Ammon's horn (tissue), 1 donor: ENCODE data around the gene UGGT1.

Source experiments
- DNase-seq: peaks from one replicate; pipeline ENCODE4 v3.0.0-alpha.2; 2016; ENCODE audit warnings: low spot score

The UGGT1 gene

GRCh38 chr2:128090945-128091725 lies at the start of gene UGGT1:
TSS of gene UGGT1 (plus strand) at chr2:128091200. CDS start at chr2:128091358, 158 bp downstream.
- peak; percentile 98 for DNase-seq

- no peak for DNase-seq
Measured at GRCh38 chr2:128041561-128041960, 49.4 kb upstream of the UGGT1 start.

- DNase-seq: no peak
Measured at GRCh38 chr2:128043041-128043440, 48.0 kb upstream of the UGGT1 start.

- no peak for DNase-seq
Measured at GRCh38 chr2:128053331-128053730, 37.7 kb upstream of the UGGT1 start.

- no peak for DNase-seq
Measured at GRCh38 chr2:128054104-128054885, 36.7 kb upstream of the UGGT1 start.

GRCh38 chr2:128057334-128057733 lies 33.7 kb upstream of the UGGT1 start:
- DNase-seq: no peak

- no peak for DNase-seq
Measured at GRCh38 chr2:128058114-128058513, 32.9 kb upstream of the UGGT1 start.

- no peak for DNase-seq
Measured at GRCh38 chr2:128062571-128062970, 28.4 kb upstream of the UGGT1 start.

GRCh38 chr2:128064353-128064752 lies 26.6 kb upstream of the UGGT1 start:
- DNase-seq: no peak

GRCh38 chr2:128069769-128070168 lies 21.2 kb upstream of the UGGT1 start:
- no peak for DNase-seq

- no peak for DNase-seq
Measured at GRCh38 chr2:128073278-128073677, 17.7 kb upstream of the UGGT1 start.

GRCh38 chr2:128076461-128077106 lies 14.4 kb upstream of the UGGT1 start:
- DNase-seq: no peak

GRCh38 chr2:128084757-128085156 lies 6.2 kb upstream of the UGGT1 start:
- no peak for DNase-seq

GRCh38 chr2:128086244-128086643 lies 4.8 kb upstream of the UGGT1 start:
- DNase-seq: no peak

- DNase-seq: no peak
Measured at GRCh38 chr2:128090575-128090944, 440 bp upstream of the UGGT1 start.

- DNase-seq: no peak
Measured at GRCh38 chr2:128091726-128092080, 703 bp downstream of the UGGT1 start.

- no peak for DNase-seq
Measured at GRCh38 chr2:128092656-128093055, 1.7 kb downstream of the UGGT1 start.

GRCh38 chr2:128093762-128094161 lies 2.8 kb downstream of the UGGT1 start:
- no peak for DNase-seq

- no peak for DNase-seq
Measured at GRCh38 chr2:128095201-128095600, 4.2 kb downstream of the UGGT1 start.

GRCh38 chr2:128103407-128103806 lies 12.4 kb downstream of the UGGT1 start:
- no peak for DNase-seq

- DNase-seq: no peak
Measured at GRCh38 chr2:128105072-128105471, 14.1 kb downstream of the UGGT1 start.

GRCh38 chr2:128108166-128108565 lies 17.2 kb downstream of the UGGT1 start:
- DNase-seq: no peak

- DNase-seq: no peak
Measured at GRCh38 chr2:128109243-128109642, 18.2 kb downstream of the UGGT1 start.
